Neural progenitor cell (in vitro differentiated cells): Measurements from ENCODE around the gene ENC1.

Experiments
- CTCF ChIP-seq: fragments of 200-600 bp; sonication (generic); IDR thresholded peaks from 2 replicates; pipeline ENCODE4 v1.5.1; 2017; ENCODE audit warnings: antibody characterized with exemption, mild to moderate bottlenecking
- EZH2 ChIP-seq: fragments of 200-600 bp; sonication (generic); IDR thresholded peaks from 2 replicates; pipeline ENCODE4 v1.6.1; 2017; ENCODE audit warnings: antibody characterized with exemption, mild to moderate bottlenecking, moderate library complexity
- EZH2phosphoT487 ChIP-seq: fragments of 200-600 bp; sonication (generic); IDR thresholded peaks from 2 replicates; pipeline ENCODE4 v1.6.1; 2017; ENCODE audit warnings: antibody characterized with exemption

- TF ChIP-seq CTCF (no peak), EZH2 (no peak), EZH2phosphoT487 (no peak)
Observed at GRCh38 chr5:74655716-74656115, 15.2 kb upstream of the ENC1 start.
